Hepatocyte (in vitro differentiated cells): Measurements from ENCODE around the gene KDM4B. TPM values are rescaled to one million over a fixed set of nuclear protein-coding genes. Genes with fewer than 3 reads are reported as not detected.

Source experiments
- DNase-seq: peaks from one replicate; pipeline ENCODE4 v3.0.0-alpha.2; 2016; ENCODE audit warnings: low spot score
- H2AFZ ChIP-seq: fragments of 200-600 bp; sonication (generic); 2 replicates; pipeline ENCODE4 v1.6.0; 2016; ENCODE audit warnings: antibody characterized with exemption, mild to moderate bottlenecking
- H3K27ac ChIP-seq: fragments of 200-600 bp; sonication (generic); 2 replicates; pipeline ENCODE4 v1.5.1; 2016; ENCODE audit warnings: mild to moderate bottlenecking
- H3K27me3 ChIP-seq: fragments of 200-600 bp; sonication (generic); 2 replicates; pipeline ENCODE4 v1.6.1; 2016
- H3K36me3 ChIP-seq: fragments of 200-600 bp; sonication (generic); replicated peaks from 2 replicates; pipeline ENCODE4 v1.5.1; 2016; ENCODE audit warnings: low read depth; ENCODE audit not compliant: insufficient read depth
- H3K4me1 ChIP-seq: fragments of 200-600 bp; sonication (generic); 2 replicates; pipeline ENCODE4 v1.5.1; 2016; ENCODE audit warnings: mild to moderate bottlenecking, moderate library complexity; ENCODE audit not compliant: insufficient read depth
- H3K4me2 ChIP-seq: fragments of 200-600 bp; sonication (generic); 2 replicates; pipeline ENCODE4 v1.6.0; 2016
- H3K4me3 ChIP-seq: fragments of 200-600 bp; sonication (generic); 2 replicates; pipeline ENCODE4 v1.5.1; 2016; ENCODE audit warnings: mild to moderate bottlenecking
- H3K79me2 ChIP-seq: fragments of 200-600 bp; sonication (generic); 2 replicates; pipeline ENCODE4 v1.6.0; 2017; ENCODE audit warnings: mild to moderate bottlenecking
- H3K9me2 ChIP-seq: fragments of 200-600 bp; sonication (generic); replicated peaks from 2 replicates; pipeline ENCODE4 v1.6.0; 2017; ENCODE audit warnings: mild to moderate bottlenecking; ENCODE audit not compliant: insufficient read depth
- H3K9me3 ChIP-seq: fragments of 200-600 bp; sonication (generic); 2 replicates; pipeline ENCODE4 v1.5.1; 2016; ENCODE audit warnings: low read depth, mild to moderate bottlenecking
- H4K20me1 ChIP-seq: fragments of 200-600 bp; sonication (generic); 2 replicates; pipeline ENCODE4 v1.6.0; 2016; ENCODE audit warnings: mild to moderate bottlenecking; ENCODE audit not compliant: insufficient read depth, poor library complexity, severe bottlenecking
- CTCF ChIP-seq: fragments of 200-600 bp; sonication (generic); IDR thresholded peaks from 2 replicates; pipeline ENCODE4 v1.5.1; 2016; ENCODE audit warnings: antibody characterized with exemption, mild to moderate bottlenecking; ENCODE audit not compliant: poor library complexity
- EZH2 ChIP-seq: fragments of 200-600 bp; sonication (generic); IDR thresholded peaks from 2 replicates; pipeline ENCODE4 v1.6.1; 2016; ENCODE audit warnings: antibody characterized with exemption, mild to moderate bottlenecking, borderline replicate concordance
- EZH2phosphoT487 ChIP-seq: fragments of 200-600 bp; sonication (generic); IDR thresholded peaks from one replicate; pipeline ENCODE4 v1.6.1; 2018; ENCODE audit warnings: antibody characterized with exemption, mild to moderate bottlenecking, low read depth, moderate library complexity; ENCODE audit not compliant: unreplicated experiment, severe bottlenecking
- WGBS: methylation state at CpG from one replicate; pipeline ENCODE4 v1.1.6; 2016; ENCODE audit warnings: low lambda C conversion rate; ENCODE audit errors: missing lambda C conversion rate; 5-methylcytosine and 5-hydroxymethylcytosine counted together
- polyA plus RNA-seq: library from polyadenylated mRNA; unstranded; fragments of >200 nt; fragmentation: Nextera tagmentation; extraction: Ambion mirVana; gene quantifications from 2 replicates; pipeline ENCODE4 v1.2.1, GENCODE V29; 2016
- total RNA-seq: library from RNA; depleted of rRNA; stranded (reverse); fragments of >200 nt; gene quantifications from 2 replicates; pipeline ENCODE4 v1.2.3, GENCODE V29; 2014

KDM4B gene
- total and polyA plus RNA-seq, 2 experiments from 2014 or later = 22.2 to 29.6 TPM

GRCh38 chr19:5106971-5107370 is 138.1 kb downstream of the KDM4B start:
- no peaks in the 10 kb centered on the region for H3K79me2 ChIP-seq
- 92% methylated on average over 19 of the region's 19 CpGs for WGBS
- H3K9me2 ChIP-seq = no peaks in the 10 kb centered on the region
- no peaks in the 10 kb centered on the region for H3K27me3 ChIP-seq
- H3K9me3 ChIP-seq = no peaks in the 10 kb centered on the region
- no peak for DNase-seq
- H2AFZ ChIP-seq = no peak overlapping the region
- H3K4me1 ChIP-seq = peaks cover 18% of the 10 kb centered on the region
- H3K4me3 ChIP-seq = no peak overlapping the region
- no peak overlapping the region for H3K27ac ChIP-seq
- no peaks in the 10 kb centered on the region for H4K20me1 ChIP-seq
- H3K36me3 ChIP-seq = no peaks in the 10 kb centered on the region
- H3K4me2 ChIP-seq = no peak overlapping the region
- TF ChIP-seq CTCF (no peak), EZH2 (no peak), EZH2phosphoT487 (no peak)

- no peaks in the 10 kb centered on the region for H3K27me3 ChIP-seq
- no peak overlapping the region for H3K27ac ChIP-seq
- no peaks in the 10 kb centered on the region for H3K36me3 ChIP-seq
- 81% methylated on average over 20 of the region's 21 CpGs for WGBS
- no peaks in the 10 kb centered on the region for H3K9me2 ChIP-seq
- H3K79me2 ChIP-seq = no peaks in the 10 kb centered on the region
- no peak overlapping the region for H2AFZ ChIP-seq
- no peak overlapping the region for H3K4me3 ChIP-seq
- TF ChIP-seq EZH2phosphoT487 = no peak
- TF ChIP-seq CTCF = no peak
- TF ChIP-seq EZH2 = no peak
- H3K4me2 ChIP-seq = no peak overlapping the region
- H3K9me3 ChIP-seq = no peaks in the 10 kb centered on the region
- DNase-seq = no peak
- no peaks in the 10 kb centered on the region for H4K20me1 ChIP-seq
- peaks cover 19% of the 10 kb centered on the region for H3K4me1 ChIP-seq
These were observed 138.7 kb downstream of the KDM4B start for GRCh38 chr19:5107432-5108122.

- H3K27ac ChIP-seq = no peak overlapping the region
- H3K79me2 ChIP-seq = no peaks in the 10 kb centered on the region
- no peak for TF ChIP-seq CTCF
- no peak for TF ChIP-seq EZH2phosphoT487
- TF ChIP-seq EZH2 = no peak
- no peaks in the 10 kb centered on the region for H3K9me2 ChIP-seq
- WGBS = 79% methylated on average over 12 of the region's 12 CpGs
- H3K4me3 ChIP-seq = no peak overlapping the region
- DNase-seq = no peak
- H3K27me3 ChIP-seq = no peaks in the 10 kb centered on the region
- no peaks in the 10 kb centered on the region for H3K9me3 ChIP-seq
- H2AFZ ChIP-seq = no peak overlapping the region
- H3K4me2 ChIP-seq = no peak overlapping the region
- no peaks in the 10 kb centered on the region for H3K36me3 ChIP-seq
- peaks cover 21% of the 10 kb centered on the region for H3K4me1 ChIP-seq
- no peaks in the 10 kb centered on the region for H4K20me1 ChIP-seq
These were observed 139.2 kb downstream of the KDM4B start for GRCh38 chr19:5108123-5108596.
